Hematopoietic multipotent progenitor cell treated with erythropoietin and hydrocortisone succinate and interleukin-3 and kit ligand, for 4 days (in vitro differentiated cells): ENCODE data around the gene CNRIP1.

Source experiments
- DNase-seq: peaks from one replicate; pipeline ENCODE4 v3.0.0-alpha.2; 2015

CNRIP1 gene

DNA sequence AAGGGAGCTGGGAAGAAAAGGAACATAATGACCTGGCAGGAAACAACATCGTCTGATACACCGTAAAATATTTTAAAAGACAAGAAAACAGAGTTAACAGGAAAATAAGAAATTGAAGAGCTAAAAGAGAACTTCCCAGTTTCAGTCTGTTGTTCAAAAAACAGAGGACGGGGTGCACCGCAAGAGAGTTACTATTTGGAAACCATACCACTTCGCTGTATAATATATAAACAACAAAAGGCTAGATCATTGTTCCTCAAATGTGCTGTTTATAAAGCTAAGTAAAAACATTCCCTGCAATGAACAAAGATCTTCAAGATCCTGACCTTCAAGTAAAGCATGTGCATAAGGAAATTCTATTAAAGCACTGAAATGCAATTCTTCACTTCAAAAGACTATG, 69.6 kb downstream of the CNRIP1 start:
- peak; percentile 58 for DNase-seq

DNA sequence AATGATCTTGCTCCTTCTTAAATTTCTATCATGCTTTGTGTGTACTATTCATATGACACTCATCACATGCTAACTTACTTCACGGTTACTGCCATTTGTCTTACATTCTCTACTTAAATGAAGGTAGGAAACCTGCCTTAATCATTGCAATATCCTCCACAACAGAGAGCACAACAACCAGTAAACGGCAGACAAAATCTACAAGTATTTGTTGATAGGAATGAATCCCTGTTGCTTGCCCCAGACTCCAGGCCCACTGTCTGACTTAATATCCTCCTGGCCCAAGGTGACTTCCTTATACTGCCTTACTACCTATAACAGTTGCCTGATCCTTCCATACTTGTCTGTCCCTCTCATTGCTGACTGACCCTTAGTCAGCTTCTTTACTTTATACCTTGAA, 70.9 kb downstream of the CNRIP1 start:
- DNase-seq, result no peak

DNA sequence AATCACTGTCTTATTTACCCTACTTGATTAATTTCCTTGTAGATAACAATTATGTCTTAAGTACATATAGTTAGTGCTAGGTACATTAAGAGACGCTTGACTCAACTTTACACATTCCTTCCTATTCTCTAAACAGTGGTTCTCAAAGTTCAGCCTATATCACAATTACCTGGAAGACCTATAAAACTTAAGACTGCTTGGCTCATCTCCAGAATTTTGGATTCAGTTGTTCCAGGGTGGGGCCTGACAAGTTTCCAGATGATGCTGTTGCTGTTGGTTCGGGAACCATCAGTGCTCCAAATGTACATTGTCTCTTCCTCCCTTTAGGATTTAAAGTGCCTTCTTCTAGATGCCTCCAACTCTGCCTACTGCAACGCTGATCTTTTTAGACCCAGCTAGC, 71.4 kb downstream of the CNRIP1 start:
- no peak for DNase-seq

DNA sequence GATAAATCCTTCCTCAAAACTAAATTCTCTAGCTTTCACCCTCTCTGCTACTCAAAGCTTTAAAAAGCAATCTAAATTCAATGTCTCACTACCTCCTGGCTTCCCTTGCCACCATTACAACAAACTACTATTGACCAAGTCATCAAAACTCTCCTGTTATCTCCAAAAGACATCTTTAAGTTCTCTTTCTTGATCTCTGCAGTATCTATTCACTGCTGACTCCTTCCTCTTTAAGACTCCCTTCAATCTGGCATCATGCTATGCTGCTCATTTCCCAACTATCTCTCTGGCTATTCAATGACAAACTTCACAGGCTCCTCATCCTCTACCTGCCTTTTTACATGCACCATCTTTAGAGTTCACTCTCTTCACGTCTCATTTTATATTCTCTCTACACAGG, 73.4 kb downstream of the CNRIP1 start:
- DNase-seq, result peak; percentile 61

DNA sequence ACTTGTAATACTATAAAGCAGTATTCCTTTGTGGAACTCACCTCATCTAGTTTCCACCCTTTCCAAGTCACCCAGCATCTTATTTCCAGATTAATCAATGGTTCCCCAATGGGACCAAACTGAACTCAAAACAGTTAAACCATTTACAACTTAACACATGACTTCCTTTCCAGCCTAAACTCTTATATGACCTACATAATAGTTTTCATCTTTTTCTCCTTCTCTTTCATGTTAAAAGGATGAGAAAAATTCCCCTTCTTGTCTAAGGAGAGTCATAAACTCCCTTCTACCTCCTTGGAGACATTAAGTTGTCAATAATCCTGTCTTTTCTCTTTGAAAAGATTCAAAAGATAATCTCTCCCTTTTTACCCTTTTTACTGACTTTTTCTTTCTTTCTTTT, 74.1 kb downstream of the CNRIP1 start:
- DNase-seq, result no peak

DNA sequence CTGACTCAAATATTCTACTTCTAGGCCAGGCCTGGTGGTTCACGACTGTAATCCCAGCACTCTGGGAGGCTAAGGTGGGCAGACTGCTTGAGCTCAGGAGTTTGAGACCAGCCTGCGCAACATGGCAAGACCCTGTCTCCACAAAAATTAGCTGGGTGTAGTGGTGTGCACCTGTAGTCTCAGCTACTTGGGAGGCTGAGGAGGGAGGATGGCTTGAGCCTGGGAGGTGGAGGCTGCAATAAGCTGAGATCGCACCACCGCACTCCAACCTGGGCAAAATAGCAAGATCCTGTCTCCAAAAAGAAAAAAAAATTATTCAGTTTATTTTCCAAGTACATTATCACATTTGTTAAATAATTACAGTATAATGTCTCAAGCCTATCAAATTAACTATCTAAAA, 74.7 kb downstream of the CNRIP1 start:
- DNase-seq, result no peak

DNA sequence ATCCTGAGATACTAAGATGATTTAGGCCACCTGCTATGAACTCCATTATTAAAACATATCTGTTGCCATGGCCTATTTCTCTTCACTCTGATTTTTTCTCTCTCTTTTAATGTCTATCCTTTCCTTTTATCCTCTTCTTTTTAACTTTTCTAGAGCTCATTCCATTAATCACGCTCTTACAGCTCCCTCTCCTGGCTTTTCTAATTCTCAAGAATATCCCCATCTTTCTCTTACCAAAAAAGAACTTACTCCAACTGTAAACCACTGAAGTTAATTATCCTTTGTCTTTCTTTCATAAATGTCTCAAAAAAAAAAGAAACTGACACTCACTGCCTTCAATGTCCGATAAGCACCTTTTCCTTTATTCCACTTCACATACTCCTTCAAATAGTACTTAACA, 75.3 kb downstream of the CNRIP1 start:
- DNase-seq, result no peak
